Progenitor cell of endocrine pancreas (in vitro differentiated cells): ENCODE data around the gene NDST1. TPM values are rescaled to one million over a fixed set of nuclear protein-coding genes. Genes with fewer than 3 reads are reported as not detected.
A peak's percentile ranks its signal among the peaks of the same experiment; 100 is the strongest.

Experiments used
- DNase-seq: peaks from one replicate; pipeline ENCODE4 v3.0.0; 2021; ENCODE audit warnings: low spot score; ENCODE audit not compliant: unreplicated experiment
- H3K27ac Mint-ChIP-seq: 2 replicates; pipeline ENCODE4 v1.8.0; 2021; ENCODE audit warnings: mild to moderate bottlenecking, moderate library complexity, mixed read lengths
- H3K27me3 Mint-ChIP-seq: 2 replicates; pipeline ENCODE4 v1.8.0; 2021; ENCODE audit warnings: mixed read lengths
- H3K36me3 Mint-ChIP-seq: 2 replicates; pipeline ENCODE4 v1.8.0; 2022; ENCODE audit warnings: mixed read lengths; ENCODE audit not compliant: insufficient read depth
- H3K4me1 Mint-ChIP-seq: 2 replicates; pipeline ENCODE4 v1.8.0; 2021; ENCODE audit warnings: low read depth, mixed read lengths
- H3K4me3 Mint-ChIP-seq: 2 replicates; pipeline ENCODE4 v1.8.0; 2021; ENCODE audit warnings: low read depth, mild to moderate bottlenecking, moderate library complexity, mixed read lengths
- H3K9me3 Mint-ChIP-seq: 2 replicates; pipeline ENCODE4 v1.8.0; 2021; ENCODE audit warnings: low read depth, mixed read lengths
- total RNA-seq: library from RNA; stranded (reverse); gene quantifications from 2 replicates; pipeline ENCODE4 v1.2.1, GENCODE V29; 2021
- TF ChIP-seq, protein P1 (sequence below): fragments of 200-600 bp; sonication (generic); IDR thresholded peaks from one replicate; pipeline ENCODE4 v1.5.0; 2021; ENCODE audit warnings: antibody characterized with exemption, mild to moderate bottlenecking; ENCODE audit not compliant: unreplicated experiment

The NDST1 gene
- total RNA-seq, 1 donor from 2014 or later = 169 TPM

DNA sequence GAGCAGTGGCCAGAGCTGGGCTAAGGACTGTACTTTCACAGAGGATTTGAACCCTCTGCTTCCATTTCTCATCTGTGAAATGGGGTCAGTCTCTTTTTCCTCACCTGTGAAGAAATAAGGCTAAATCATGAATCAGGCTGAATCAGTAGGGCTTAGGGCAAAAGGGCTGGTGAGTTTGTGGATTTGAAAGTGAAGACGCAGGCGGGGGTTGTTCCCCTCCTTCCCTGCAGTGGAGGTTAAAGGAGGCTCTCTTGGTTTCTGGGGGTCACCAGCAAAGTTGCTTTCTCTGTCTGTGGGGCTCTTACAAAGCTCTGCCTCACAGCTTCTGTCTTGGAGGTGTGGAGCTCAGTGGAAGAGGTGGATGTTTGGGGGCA lies 17.6 kb upstream of the NDST1 start:
- no peak for DNase-seq
- Mint-ChIP-seq H3K9me3 (no peaks in the 10 kb centered on the region), H3K27ac (peak overlapping the region; percentile 81), H3K27me3 (no peaks in the 10 kb centered on the region), H3K36me3 (peaks cover 6% of the 10 kb centered on the region), H3K4me3 (no peak overlapping the region), H3K4me1 (peaks cover 48% of the 10 kb centered on the region)
- TF ChIP-seq, protein P1, sequence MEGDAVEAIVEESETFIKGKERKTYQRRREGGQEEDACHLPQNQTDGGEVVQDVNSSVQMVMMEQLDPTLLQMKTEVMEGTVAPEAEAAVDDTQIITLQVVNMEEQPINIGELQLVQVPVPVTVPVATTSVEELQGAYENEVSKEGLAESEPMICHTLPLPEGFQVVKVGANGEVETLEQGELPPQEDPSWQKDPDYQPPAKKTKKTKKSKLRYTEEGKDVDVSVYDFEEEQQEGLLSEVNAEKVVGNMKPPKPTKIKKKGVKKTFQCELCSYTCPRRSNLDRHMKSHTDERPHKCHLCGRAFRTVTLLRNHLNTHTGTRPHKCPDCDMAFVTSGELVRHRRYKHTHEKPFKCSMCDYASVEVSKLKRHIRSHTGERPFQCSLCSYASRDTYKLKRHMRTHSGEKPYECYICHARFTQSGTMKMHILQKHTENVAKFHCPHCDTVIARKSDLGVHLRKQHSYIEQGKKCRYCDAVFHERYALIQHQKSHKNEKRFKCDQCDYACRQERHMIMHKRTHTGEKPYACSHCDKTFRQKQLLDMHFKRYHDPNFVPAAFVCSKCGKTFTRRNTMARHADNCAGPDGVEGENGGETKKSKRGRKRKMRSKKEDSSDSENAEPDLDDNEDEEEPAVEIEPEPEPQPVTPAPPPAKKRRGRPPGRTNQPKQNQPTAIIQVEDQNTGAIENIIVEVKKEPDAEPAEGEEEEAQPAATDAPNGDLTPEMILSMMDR = no peak

DNA sequence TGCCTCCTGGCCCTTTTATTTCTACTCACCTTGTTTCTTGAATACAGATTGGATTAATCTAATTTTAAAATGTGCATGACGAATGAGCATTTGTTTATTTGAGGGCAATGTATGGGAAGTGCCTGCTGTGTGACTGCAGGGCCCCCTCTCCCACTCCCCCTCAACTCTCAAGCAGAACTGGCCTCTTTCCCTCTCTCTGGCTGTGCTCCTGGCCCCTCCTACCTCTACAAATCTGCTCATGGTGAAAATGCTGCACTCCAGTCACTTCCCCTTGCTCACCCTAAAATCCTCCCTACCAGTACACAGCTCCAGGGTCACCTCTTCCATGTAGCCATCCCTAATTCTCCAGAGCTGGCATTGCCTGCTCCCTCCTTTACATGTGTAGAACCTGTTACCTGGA lies 17.2 kb upstream of the NDST1 start:
- Mint-ChIP-seq H3K27me3 (no peaks in the 10 kb centered on the region), H3K36me3 (peaks cover 7% of the 10 kb centered on the region), H3K4me1 (peaks cover 48% of the 10 kb centered on the region), H3K4me3 (no peak overlapping the region), H3K27ac (peak overlapping the region; percentile 58), H3K9me3 (no peaks in the 10 kb centered on the region)
- no peak for DNase-seq
- TF ChIP-seq, protein P1 = no peak

DNA sequence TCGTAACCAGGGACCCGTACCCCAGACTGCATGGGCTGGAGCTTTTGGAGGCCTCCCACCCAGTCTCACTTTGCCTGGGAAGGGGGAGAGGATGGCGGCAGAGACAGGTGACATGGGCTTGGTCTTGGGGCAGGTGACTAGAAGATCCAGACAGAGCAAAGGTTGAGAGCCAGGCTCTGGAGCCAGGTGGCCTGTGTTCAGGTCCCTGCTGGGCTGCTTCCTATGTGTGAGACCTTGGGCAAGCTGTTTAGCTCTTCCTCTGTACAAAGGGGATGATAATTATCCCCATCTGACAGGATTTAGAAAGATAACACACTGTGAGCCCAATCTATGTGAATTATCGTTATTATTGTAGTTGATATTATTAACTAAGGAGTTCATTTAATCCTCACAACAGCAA lies 16.1 kb upstream of the NDST1 start:
- H3K27ac Mint-ChIP-seq = peak overlapping the region; percentile 73
- peaks cover 52% of the 10 kb centered on the region for H3K4me1 Mint-ChIP-seq
- H3K36me3 Mint-ChIP-seq = peaks cover 8% of the 10 kb centered on the region
- no peak for DNase-seq
- TF ChIP-seq, protein P1 = no peak
- H3K9me3 Mint-ChIP-seq = no peaks in the 10 kb centered on the region
- no peaks in the 10 kb centered on the region for H3K27me3 Mint-ChIP-seq
- H3K4me3 Mint-ChIP-seq = no peak overlapping the region

DNA sequence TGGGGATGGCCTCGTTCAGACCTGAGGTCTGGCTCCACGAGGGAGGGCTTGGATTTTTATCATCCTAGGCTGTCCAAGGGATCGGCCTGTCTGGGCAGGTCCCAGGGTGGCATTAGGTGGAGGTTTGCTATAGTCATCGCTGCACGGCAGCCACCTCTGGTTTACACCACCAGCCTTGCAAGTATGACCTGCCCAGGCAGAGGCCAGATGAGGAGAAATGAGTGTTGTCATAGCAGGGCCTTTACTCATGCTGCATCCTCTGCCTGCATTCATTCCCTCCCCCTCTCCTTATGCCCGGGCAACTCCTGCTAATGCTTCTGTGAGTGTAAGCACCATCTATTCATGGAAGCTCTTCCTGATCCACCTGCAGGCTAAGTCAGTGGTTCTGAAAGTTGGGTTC lies 15.3 kb upstream of the NDST1 start:
- H3K9me3 Mint-ChIP-seq = no peaks in the 10 kb centered on the region
- H3K4me3 Mint-ChIP-seq = no peak overlapping the region
- H3K27me3 Mint-ChIP-seq = no peaks in the 10 kb centered on the region
- H3K4me1 Mint-ChIP-seq = peaks cover 51% of the 10 kb centered on the region
- peaks cover 8% of the 10 kb centered on the region for H3K36me3 Mint-ChIP-seq
- H3K27ac Mint-ChIP-seq = peak overlapping the region; percentile 73
- TF ChIP-seq, protein P1 = no peak
- DNase-seq = no peak

DNA sequence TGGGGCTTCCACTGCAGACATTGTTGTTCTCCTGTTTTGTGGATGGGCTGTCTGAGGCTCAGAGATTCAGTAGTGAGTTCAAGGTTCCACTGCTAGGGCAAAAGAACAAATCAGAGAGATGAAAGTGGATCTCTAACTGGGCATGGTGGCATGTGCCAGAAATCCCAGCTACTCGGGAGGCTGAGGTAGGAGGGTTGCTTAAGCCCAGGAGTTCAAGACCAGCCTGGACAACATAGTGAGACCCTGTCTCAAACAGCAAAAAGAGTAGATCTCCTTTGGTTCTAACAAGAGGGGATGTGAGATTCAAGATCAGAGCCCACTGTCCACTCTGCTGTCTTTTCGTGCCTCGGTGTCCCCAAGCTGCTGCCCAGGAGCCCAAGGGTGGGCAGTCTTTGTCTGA lies 11.8 kb upstream of the NDST1 start:
- Mint-ChIP-seq H3K36me3 (peaks cover 2% of the 10 kb centered on the region), H3K9me3 (no peaks in the 10 kb centered on the region), H3K4me3 (no peak overlapping the region), H3K27me3 (no peaks in the 10 kb centered on the region), H3K27ac (peak overlapping the region; percentile 85), H3K4me1 (peaks cover 54% of the 10 kb centered on the region)
- no peak for DNase-seq
- TF ChIP-seq, protein P1 = no peak

DNA sequence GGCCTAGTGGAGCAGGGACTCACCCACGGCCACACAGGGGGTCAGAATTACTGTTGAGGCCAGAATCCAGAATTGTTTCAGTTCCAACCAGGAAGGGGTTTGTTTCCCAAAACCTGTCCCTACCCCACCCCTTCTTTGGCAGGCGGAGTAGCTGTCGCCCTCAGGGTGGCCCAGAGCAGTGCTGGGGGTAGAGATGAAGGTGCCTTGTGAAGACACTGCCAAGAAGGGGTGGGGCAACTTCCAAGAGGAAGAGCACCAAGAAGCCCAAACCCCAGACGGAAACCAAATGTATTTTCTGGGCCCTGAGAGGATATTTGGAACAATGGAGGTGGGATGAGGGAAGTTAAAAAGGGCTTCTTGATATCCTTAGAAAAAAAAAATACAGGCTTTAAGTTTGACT lies 11.4 kb upstream of the NDST1 start:
- TF ChIP-seq, protein P1 = no peak
- Mint-ChIP-seq H3K27me3 (no peaks in the 10 kb centered on the region), H3K4me1 (peaks cover 51% of the 10 kb centered on the region), H3K9me3 (no peaks in the 10 kb centered on the region), H3K27ac (peak overlapping the region; percentile 85), H3K4me3 (no peak overlapping the region), H3K36me3 (peaks cover 1% of the 10 kb centered on the region)
- DNase-seq = no peak
